NCI-H128 (cell line): ENCODE measurements around the gene VMAC.

Source experiments
- DNase-seq: peaks from one replicate; lab custom pipeline; 2025; ENCODE audit not compliant: unreplicated experiment; lab: John Stamatoyannopoulos, UW

Gene VMAC

GRCh38 chr19:5951338-5951861 lies 46.7 kb downstream of the VMAC start:
- DNase-seq: no peak

GRCh38 chr19:5952193-5953029 lies 47.7 kb downstream of the VMAC start:
- DNase-seq: no peak

GRCh38 chr19:5953030-5953589 lies 48.4 kb downstream of the VMAC start:
- DNase-seq: no peak

GRCh38 chr19:5953680-5954213 lies 49.1 kb downstream of the VMAC start:
- DNase-seq: no peak

GRCh38 chr19:5954293-5954692 lies 49.6 kb downstream of the VMAC start:
- DNase-seq: no peak

GRCh38 chr19:5955636-5955935 lies 50.9 kb downstream of the VMAC start:
- DNase-seq: no peak

- no peak for DNase-seq
These were observed 51.7 kb downstream of the VMAC start for GRCh38 chr19:5956323-5956722.

GRCh38 chr19:5956728-5957127 lies 52.1 kb downstream of the VMAC start:
- no peak for DNase-seq

GRCh38 chr19:5957170-5957569 lies 52.5 kb downstream of the VMAC start:
- DNase-seq: no peak

GRCh38 chr19:5958074-5958850 lies 53.6 kb downstream of the VMAC start:
- no peak for DNase-seq

- DNase-seq: no peak
These were observed 54.1 kb downstream of the VMAC start for GRCh38 chr19:5958851-5959122.

GRCh38 chr19:5959260-5960004 lies 54.8 kb downstream of the VMAC start:
- DNase-seq: no peak
